GM23338 (cell line): ENCODE measurements around the gene CYP11A1.
A peak's percentile ranks its signal among the peaks of the same experiment; 100 is the strongest.

Experiments used
- EZH2phosphoT487 ChIP-seq: fragments of 200-600 bp; sonication (generic); IDR thresholded peaks from one replicate; pipeline ENCODE4 v1.8.1; 2018; ENCODE audit warnings: antibody characterized with exemption; ENCODE audit not compliant: unreplicated experiment
- POLR2AphosphoS5 ChIP-seq: IDR thresholded peaks from 2 replicates; pipeline ENCODE4 v1.6.1; 2016; ENCODE audit warnings: antibody characterized with exemption, low read depth
- ZNF331 ChIP-seq: fragments of 250-450 bp; sonication (Bioruptor Pico); IDR thresholded peaks from 2 replicates; pipeline ENCODE4 v1.5.0; 2020; ENCODE audit warnings: low read depth, mild to moderate bottlenecking, moderate library complexity
- TF ChIP-seq, protein P1 (sequence below), 2 experiments: fragments of 200-600 bp in 1 of 2; sonication (generic) in 1 of 2; conservative IDR thresholded peaks; 2 replicates each; pipeline versions ENCODE4 v1.5.1 to v1.6.1; 2016 to 2017; ENCODE audit warnings: antibody characterized with exemption in 2 of 2, low read depth in 2 of 2, mild to moderate bottlenecking in 2 of 2, moderate library complexity in 1 of 2
- TF ChIP-seq, protein P2 (sequence below): IDR thresholded peaks from one replicate; pipeline ENCODE4 v1.6.1; 2018; ENCODE audit warnings: antibody characterized with exemption; ENCODE audit not compliant: unreplicated experiment

DNA sequence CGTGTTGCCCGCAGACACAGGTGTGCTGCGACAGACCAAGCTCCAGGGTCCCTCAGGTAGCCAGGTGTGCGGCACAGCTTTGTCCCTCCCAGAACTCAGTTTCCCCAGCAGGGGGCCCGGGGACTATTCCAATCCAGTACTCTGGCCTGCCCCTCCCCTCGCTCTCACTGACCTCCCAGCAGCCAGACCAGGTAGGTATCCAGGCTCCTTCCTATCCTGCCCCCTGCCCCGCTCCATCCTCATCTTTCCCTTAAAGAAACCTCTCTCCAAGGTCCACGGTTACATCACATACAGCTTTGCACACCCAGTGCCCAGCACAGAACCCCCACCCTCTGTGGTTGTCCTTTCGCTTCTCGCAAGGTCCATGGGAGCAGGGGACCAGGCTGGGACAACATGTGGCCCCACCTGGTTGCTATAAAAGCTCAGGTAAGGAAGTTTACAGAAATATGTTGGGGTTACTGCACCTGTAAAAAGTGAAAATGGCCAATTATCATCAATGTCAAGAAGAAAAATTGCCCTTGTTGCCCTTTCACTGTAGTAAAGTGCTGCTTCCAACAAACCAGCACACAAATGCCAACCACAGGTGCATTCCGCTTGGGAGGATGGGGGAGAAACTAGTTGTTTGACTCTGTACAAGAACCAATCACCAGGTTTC is 7.3 kb upstream of the CYP11A1 start:
- TF ChIP-seq, protein P1, sequence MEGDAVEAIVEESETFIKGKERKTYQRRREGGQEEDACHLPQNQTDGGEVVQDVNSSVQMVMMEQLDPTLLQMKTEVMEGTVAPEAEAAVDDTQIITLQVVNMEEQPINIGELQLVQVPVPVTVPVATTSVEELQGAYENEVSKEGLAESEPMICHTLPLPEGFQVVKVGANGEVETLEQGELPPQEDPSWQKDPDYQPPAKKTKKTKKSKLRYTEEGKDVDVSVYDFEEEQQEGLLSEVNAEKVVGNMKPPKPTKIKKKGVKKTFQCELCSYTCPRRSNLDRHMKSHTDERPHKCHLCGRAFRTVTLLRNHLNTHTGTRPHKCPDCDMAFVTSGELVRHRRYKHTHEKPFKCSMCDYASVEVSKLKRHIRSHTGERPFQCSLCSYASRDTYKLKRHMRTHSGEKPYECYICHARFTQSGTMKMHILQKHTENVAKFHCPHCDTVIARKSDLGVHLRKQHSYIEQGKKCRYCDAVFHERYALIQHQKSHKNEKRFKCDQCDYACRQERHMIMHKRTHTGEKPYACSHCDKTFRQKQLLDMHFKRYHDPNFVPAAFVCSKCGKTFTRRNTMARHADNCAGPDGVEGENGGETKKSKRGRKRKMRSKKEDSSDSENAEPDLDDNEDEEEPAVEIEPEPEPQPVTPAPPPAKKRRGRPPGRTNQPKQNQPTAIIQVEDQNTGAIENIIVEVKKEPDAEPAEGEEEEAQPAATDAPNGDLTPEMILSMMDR (conservative IDR thresholded peaks at IDR 0.05; ENCODE audit: low read depth in 2 of 2): 0 out of 4 replicates have a peak, but pooled peaks of 1 of the 2 experiments have one; percentile 14
- TF ChIP-seq, protein P2, sequence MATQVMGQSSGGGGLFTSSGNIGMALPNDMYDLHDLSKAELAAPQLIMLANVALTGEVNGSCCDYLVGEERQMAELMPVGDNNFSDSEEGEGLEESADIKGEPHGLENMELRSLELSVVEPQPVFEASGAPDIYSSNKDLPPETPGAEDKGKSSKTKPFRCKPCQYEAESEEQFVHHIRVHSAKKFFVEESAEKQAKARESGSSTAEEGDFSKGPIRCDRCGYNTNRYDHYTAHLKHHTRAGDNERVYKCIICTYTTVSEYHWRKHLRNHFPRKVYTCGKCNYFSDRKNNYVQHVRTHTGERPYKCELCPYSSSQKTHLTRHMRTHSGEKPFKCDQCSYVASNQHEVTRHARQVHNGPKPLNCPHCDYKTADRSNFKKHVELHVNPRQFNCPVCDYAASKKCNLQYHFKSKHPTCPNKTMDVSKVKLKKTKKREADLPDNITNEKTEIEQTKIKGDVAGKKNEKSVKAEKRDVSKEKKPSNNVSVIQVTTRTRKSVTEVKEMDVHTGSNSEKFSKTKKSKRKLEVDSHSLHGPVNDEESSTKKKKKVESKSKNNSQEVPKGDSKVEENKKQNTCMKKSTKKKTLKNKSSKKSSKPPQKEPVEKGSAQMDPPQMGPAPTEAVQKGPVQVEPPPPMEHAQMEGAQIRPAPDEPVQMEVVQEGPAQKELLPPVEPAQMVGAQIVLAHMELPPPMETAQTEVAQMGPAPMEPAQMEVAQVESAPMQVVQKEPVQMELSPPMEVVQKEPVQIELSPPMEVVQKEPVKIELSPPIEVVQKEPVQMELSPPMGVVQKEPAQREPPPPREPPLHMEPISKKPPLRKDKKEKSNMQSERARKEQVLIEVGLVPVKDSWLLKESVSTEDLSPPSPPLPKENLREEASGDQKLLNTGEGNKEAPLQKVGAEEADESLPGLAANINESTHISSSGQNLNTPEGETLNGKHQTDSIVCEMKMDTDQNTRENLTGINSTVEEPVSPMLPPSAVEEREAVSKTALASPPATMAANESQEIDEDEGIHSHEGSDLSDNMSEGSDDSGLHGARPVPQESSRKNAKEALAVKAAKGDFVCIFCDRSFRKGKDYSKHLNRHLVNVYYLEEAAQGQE: no peak
- no peak for TF ChIP-seq EZH2phosphoT487
- no peak for TF ChIP-seq POLR2AphosphoS5
- TF ChIP-seq ZNF331 (CRISPR knock-in tag): no peak
